ENCODE measurements around the gene HM13. TPM values are rescaled to one million over a fixed set of nuclear protein-coding genes. Genes with fewer than 3 reads are reported as not detected.
"Not testable (repeated sequence)": the region's sequence is repeated elsewhere in the genome, so short reads cannot be mapped to it uniquely, and the experiment has no call there.

Gene HM13
- total and polyA plus RNA-seq, 10 donors: 62.1 to 122 (median 103) TPM

DNA sequence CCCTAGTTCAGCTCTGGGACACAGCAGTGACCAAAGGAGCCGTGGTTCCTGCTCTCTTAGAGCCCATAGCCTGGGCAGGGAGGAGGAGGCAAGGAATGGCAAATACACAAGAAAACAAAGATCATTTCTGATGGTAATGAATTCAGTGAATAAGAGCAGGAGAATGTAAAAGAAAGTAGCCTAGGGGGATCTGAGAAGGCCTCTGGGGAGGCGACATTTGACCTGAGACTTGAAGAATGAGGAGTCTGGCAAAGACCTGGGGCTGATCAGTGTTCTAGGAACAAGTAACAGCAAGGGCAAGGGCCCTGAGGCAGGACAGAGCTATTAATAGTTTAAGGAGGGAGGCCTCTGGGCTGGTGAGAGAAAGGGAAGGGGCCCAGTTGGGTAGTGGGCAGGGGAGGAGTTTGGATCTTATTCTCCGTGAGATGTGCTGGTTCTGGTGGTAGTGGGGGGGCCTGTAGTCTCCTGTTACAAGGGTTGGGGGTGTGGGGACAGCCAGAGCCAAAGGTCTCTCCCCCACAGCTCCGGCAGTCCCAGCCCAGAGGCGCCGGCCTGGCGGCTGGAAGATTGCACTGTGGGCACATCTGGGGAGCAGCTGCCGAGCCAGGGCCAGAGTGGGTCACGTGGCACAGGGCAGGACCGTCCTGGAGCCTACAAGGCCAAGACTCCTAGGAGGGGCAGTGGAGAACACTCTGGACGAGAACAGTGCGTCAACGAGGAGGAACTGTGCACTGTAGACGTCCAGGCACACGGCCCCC, 81.6 kb downstream of the HM13 start:
- intact Hi-C loops (cut with DNase I; ENCODE audit: low total_unique reads): no loop called here
- 66 to 85% (median 73%) methylated on average over 14 to 15 of the region's 15 CpGs for WGBS, 5 donors
- H3K27ac ChIP-seq: peak overlapping the region in 7 of 8 donors; percentile 29 to 71 (median 66)

DNA sequence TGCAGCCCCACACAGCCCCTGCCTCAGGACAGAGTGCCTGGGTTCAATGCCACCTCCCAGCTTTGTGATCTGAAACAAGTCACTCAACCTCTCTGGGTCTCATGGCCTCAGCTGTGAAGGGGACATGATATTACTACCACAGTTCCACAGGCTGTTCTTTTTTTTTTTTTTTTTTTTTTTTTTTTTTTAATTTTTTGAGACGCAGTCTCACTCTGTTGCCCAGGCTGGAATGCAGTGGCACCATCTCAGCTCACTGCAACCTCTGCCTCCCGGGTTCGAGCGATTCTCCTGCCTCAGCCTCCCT, 82.1 kb downstream of the HM13 start:
- H3K27ac ChIP-seq: peak overlapping the region in 6 of 8 donors; percentile 29 to 71 (median 67)
- 79 to 91% (median 81%) methylated on average over 4 of the region's 4 CpGs for WGBS, 5 donors

More for the DNA sequence above, 81.6 kb downstream of the HM13 start:
- DNase-seq: peak; percentile 78
- TF ChIP-seq POLR2AphosphoS5 (IDR thresholded peaks at IDR 0.05): peak; percentile 64 to 85 (median 83)
- TF ChIP-seq, protein P1, sequence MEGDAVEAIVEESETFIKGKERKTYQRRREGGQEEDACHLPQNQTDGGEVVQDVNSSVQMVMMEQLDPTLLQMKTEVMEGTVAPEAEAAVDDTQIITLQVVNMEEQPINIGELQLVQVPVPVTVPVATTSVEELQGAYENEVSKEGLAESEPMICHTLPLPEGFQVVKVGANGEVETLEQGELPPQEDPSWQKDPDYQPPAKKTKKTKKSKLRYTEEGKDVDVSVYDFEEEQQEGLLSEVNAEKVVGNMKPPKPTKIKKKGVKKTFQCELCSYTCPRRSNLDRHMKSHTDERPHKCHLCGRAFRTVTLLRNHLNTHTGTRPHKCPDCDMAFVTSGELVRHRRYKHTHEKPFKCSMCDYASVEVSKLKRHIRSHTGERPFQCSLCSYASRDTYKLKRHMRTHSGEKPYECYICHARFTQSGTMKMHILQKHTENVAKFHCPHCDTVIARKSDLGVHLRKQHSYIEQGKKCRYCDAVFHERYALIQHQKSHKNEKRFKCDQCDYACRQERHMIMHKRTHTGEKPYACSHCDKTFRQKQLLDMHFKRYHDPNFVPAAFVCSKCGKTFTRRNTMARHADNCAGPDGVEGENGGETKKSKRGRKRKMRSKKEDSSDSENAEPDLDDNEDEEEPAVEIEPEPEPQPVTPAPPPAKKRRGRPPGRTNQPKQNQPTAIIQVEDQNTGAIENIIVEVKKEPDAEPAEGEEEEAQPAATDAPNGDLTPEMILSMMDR (IDR thresholded peaks at IDR 0.05 in 8 of 11, conservative IDR thresholded peaks at IDR 0.05 in 3 of 11): no peak
- Histone ChIP-seq H3K9me3 (no peaks in the 10 kb centered on the region), H3K4me3 (no peak overlapping the region), H3K4me1 (peaks cover 0 to 32% (median 4%) of the 10 kb centered on the region in 6 donors), H3K36me3 (no peaks in the 10 kb centered on the region), H3K27me3 (replicated peaks in 1 of 7) (peaks cover 0 to under 1% (median 0%) of the 10 kb centered on the region in 7 donors)

DNA sequence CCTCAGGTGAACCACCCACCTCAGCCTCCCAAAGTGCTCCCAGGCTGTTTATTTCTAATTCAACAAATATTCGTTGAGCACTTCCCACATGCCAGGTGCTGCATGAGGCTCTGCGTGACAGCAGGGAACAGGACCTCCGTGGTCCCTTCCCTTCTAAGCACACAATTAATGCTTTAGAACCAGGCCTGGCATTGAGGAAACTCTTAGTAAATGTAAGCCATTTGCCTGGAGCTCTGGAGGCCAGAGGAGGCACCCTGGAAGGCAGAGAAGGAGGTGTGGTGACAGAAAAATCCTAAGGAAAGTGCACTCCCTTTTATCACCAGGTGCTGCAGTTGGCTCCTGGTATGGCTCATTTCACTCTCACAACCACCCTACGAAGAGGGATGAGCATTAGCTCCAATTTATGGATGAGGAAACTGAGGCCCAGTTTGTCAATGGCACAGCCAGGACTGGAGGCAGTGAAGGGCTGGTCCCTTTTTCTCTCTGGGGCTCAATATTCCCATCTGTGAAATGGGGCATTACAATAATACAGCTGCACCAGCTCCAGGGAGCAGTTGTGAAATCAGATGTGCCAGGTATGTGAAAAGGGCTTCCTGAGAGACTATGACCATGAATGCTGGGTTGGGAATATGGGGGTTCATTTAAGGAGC, 82.7 kb downstream of the HM13 start:
- intact Hi-C loops (cut with DNase I; ENCODE audit: low total_unique reads): no loop called here
- Histone ChIP-seq H3K36me3 (no peaks in the 10 kb centered on the region), H3K4me3 (no peak overlapping the region), H3K27me3 (replicated peaks in 1 of 7) (peaks cover 0 to 12% (median 0%) of the 10 kb centered on the region in 7 donors), H3K27ac (peak overlapping the region in 5 of 8 donors; percentile 61 to 71 (median 68)), H3K4me1 (peaks cover 0 to 32% (median 4%) of the 10 kb centered on the region in 6 donors), H3K9me3 (no peaks in the 10 kb centered on the region)
- 80 to 91% (median 84%) methylated on average over 4 of the region's 4 CpGs for WGBS, 5 donors
- no peak for DNase-seq
- TF ChIP-seq POLR2AphosphoS5 (IDR thresholded peaks at IDR 0.05): no peak
- TF ChIP-seq, protein P1 (IDR thresholded peaks at IDR 0.05 in 8 of 11, conservative IDR thresholded peaks at IDR 0.05 in 3 of 11): no peak
- no peak for TF ChIP-seq POLR2A (IDR thresholded peaks at IDR 0.05)

More for the DNA sequence above, 82.1 kb downstream of the HM13 start:
- H3K9me3 ChIP-seq; DNase-seq; H3K36me3 ChIP-seq; H3K27me3 ChIP-seq (replicated peaks in 1 of 7); intact Hi-C loops (cut with DNase I; ENCODE audit: low total_unique reads); H3K4me3 ChIP-seq: not testable (repeated sequence)
- peaks cover 0 to 32% (median 4%) of the 10 kb centered on the region in 6 donors for H3K4me1 ChIP-seq

DNA sequence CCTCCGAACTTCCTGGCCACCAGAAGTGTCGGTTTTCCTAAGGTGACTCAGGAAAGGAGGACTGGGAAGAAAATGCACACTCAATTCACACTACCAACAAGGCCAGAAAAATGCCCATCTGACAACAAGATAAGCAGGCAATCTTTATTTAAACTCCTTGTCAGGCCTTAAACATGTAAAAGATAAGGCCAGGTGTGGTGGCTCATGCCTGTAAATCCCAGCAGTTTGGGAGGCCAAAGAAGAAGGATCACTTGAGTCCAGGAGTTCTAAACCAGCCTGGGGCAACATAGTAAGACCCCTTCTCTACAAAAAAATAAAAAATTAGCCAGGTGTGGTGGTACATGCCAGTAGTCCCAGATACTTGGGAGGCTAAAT, 83.2 kb downstream of the HM13 start:
- WGBS, 5 donors: 70 to 94% (median 90%) methylated on average over 2 of the region's 2 CpGs
- Histone ChIP-seq H3K9me3 (no peaks in the 10 kb centered on the region), H3K4me1 (peaks cover 0 to 34% (median 6%) of the 10 kb centered on the region in 6 donors), H3K4me3 (no peak overlapping the region), H3K27me3 (replicated peaks in 1 of 7) (peaks cover 0 to 17% (median 0%) of the 10 kb centered on the region in 7 donors), H3K36me3 (no peaks in the 10 kb centered on the region), H3K27ac (peak overlapping the region in 4 of 8 donors; percentile 66 to 71 (median 70))
- no peak for DNase-seq
- no peak for TF ChIP-seq POLR2A (IDR thresholded peaks at IDR 0.05)
- no peak for TF ChIP-seq POLR2AphosphoS5 (IDR thresholded peaks at IDR 0.05)
- TF ChIP-seq, protein P1 (IDR thresholded peaks at IDR 0.05 in 8 of 11, conservative IDR thresholded peaks at IDR 0.05 in 3 of 11): no peak
- intact Hi-C loops (cut with DNase I; ENCODE audit: low total_unique reads): no loop called here
